ENCODE results near the gene TEKT1.

GRCh38 chr17:6768447-6768846, 63.1 kb downstream of the TEKT1 start:
- TF ChIP-seq CTCF (IDR thresholded peaks at IDR 0.05; ENCODE audit: low read length): no peak
- no peak for TF ChIP-seq EZH2 (optimal IDR thresholded peaks at IDR 0.05; ENCODE audit: low read depth, low read length)
